Fibroblast of the aortic adventitia (primary cell): Measurements from ENCODE around the gene DVL3. TPM values are rescaled to one million over a fixed set of nuclear protein-coding genes. Genes with fewer than 3 reads are reported as not detected.

ENCODE experiments used
- DNase-seq: peaks from one replicate; pipeline ENCODE4 v3.0.0-alpha.2; 2010; ENCODE audit warnings: low read depth
- H3K4me3 ChIP-seq: 2 replicates; pipeline ENCODE4 v1.5.1; 2011; ENCODE audit warnings: low read depth, mild to moderate bottlenecking, control low read depth, low read length, moderate library complexity
- total RNA-seq: library from RNA; depleted of rRNA; stranded (reverse); fragments of >200 nt; gene quantifications from 2 replicates; pipeline ENCODE4 v1.2.3, GENCODE V29; 2012; ENCODE audit warnings: low replicate concordance
- TF ChIP-seq, protein P1 (sequence below): IDR thresholded peaks from 2 replicates; pipeline ENCODE4 v1.5.1; 2011; ENCODE audit warnings: mild to moderate bottlenecking, low read length, control low read depth, inconsistent platforms; ENCODE audit not compliant: insufficient read depth

DVL3 gene
- total RNA-seq, 1 donor, result 28.2 TPM

DNA sequence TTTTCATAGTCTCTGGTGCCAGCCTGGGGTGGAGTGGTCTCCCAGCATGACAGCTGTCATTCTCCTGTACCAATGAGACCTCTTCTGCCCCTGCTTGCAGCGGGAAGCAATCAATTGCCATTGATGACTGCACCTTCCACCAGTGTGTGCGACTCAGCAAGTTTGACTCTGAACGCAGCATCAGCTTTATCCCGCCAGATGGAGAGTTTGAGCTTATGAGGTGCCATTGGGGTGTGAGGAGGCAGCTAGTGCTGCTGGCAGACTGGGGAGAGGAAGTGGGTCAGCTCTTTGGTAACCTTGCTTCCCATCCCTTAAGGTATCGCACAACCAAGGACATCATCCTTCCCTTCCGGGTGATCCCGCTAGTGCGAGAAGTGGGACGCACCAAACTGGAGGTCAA lies 26.4 kb downstream of the DVL3 start:
- TF ChIP-seq, protein P1, sequence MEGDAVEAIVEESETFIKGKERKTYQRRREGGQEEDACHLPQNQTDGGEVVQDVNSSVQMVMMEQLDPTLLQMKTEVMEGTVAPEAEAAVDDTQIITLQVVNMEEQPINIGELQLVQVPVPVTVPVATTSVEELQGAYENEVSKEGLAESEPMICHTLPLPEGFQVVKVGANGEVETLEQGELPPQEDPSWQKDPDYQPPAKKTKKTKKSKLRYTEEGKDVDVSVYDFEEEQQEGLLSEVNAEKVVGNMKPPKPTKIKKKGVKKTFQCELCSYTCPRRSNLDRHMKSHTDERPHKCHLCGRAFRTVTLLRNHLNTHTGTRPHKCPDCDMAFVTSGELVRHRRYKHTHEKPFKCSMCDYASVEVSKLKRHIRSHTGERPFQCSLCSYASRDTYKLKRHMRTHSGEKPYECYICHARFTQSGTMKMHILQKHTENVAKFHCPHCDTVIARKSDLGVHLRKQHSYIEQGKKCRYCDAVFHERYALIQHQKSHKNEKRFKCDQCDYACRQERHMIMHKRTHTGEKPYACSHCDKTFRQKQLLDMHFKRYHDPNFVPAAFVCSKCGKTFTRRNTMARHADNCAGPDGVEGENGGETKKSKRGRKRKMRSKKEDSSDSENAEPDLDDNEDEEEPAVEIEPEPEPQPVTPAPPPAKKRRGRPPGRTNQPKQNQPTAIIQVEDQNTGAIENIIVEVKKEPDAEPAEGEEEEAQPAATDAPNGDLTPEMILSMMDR, result no peak
- DNase-seq, result no peak
- H3K4me3 ChIP-seq, result no peak overlapping the region

DNA sequence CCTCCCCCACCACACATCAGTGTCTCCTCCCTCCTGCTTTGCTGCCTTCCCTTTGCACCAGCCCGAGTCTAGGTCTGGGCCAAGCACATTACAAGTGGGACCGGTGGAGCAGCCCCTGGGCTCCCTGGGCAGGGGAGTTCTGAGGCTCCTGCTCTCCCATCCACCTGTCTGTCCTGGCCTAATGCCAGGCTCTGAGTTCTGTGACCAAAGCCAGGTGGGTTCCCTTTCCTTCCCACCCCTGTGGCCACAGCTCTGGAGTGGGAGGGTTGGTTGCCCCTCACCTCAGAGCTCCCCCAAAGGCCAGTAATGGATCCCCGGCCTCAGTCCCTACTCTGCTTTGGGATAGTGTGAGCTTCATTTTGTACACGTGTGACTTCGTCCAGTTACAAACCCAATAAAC lies 28.5 kb downstream of the DVL3 start:
- no peak overlapping the region for H3K4me3 ChIP-seq
- DNase-seq, result no peak
- TF ChIP-seq, protein P1, result no peak

DNA sequence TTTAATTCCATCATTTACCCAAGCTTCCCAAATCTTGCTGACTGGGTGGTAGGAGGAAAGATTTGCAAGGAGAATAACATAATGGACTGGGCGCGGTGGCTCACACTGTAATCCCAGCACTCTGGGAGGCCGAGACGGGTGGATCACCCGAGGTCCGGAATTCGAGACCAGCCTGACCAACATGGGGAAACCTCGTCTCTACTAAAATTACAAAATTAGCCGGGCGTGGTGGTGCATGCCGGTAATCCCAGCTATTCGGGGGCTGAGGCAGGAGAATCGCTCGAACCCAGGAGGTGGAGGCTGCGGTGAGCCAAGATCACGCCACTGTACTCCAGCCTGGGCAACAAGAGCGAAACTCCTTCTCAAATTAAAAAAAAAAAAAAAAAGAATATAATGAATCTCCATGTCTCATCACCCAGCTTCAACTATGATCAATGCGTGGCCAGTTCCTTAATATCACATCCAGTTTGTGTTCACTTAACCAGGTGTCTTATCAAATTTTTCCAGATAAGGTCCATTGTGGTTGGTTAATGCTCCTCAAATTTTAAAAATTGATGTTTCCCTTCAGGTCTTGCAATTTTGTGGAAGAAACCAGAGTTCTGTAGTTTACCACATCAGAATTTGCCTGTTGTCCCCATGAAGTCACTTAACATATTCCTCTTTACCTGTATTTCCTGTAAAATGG lies 29.5 kb downstream of the DVL3 start:
- TF ChIP-seq, protein P1, result no peak
- no peak overlapping the region for H3K4me3 ChIP-seq
- no peak for DNase-seq

DNA sequence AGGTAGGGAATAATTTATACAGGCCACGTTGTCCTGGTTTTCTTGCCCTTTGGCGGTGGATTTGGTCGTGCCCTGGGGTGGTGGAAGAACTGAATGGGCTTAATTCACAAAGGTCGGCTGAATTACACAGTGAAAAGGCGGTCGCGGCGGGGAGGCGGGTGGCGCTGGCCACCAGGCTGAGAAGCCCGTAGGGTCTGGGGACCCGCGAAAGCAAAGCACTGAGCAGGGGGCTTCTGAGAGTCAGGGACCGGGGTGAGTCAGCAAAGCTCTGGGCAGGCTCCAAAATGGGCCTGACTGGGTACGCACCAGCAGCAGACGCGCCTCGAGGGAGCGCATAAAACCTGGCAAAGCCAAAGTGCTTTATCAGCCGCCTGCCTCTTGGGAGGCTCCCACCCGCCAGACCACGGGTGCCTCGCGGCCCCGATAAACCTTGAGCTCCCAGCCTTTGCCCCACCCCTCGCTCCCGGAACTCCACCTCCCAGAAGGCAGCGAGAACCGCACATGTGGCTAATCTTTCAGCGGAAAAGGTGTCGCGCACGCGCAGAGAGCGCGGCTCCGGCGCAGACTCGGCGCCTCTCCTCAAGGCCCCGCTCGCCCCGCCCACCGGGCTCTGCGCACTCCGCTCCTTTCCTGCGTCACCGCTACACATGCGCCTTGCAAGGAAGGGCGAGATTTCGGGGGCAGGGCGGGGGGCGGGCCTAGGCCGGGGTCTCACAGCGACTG lies 30.4 kb downstream of the DVL3 start:
- DNase-seq, result peak; percentile 99
- peak overlapping the region; percentile 100 for H3K4me3 ChIP-seq
- TF ChIP-seq, protein P1, result no peak

DNA sequence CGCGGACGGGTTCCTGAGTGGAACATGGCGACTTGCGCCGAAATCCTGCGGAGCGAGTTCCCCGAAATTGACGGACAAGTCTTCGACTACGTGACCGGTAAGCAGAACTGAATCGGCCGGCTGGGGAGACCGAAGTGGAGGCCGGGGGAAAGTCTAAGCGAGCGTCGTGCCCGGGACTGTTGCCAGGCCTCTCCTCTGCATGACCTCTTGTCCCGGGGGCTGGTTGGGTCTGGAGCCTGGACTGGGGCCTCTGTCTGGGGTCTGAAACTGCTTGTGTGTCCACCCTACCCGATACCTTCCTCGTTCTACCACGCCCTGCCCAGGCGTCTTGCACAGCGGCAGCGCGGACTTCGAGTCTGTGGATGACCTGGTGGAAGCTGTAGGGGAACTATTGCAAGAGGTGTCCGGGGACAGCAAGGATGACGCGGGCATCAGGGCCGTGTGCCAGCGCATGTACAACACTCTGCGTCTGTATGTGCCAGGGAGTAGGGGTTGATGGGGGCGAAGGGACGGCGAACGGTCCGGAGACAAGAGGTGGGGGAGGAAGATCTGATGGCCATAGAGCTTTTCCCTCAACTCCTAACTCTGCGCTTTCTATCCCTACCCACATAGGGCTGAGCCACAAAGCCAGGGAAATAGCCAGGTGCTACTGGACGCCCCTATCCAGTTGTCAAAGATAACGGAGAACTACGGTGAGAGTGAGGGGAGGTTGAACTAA lies 31.2 kb downstream of the DVL3 start, which contains the start of gene ABCF3:
Gene ABCF3, plus strand, starts transcription at position 16 of the 718 bp plus-strand sequence. Its CDS starts 9 bp downstream, at position 25.
- H3K4me3 ChIP-seq, result peak within 1 kb of the TSS; percentile 100
- TF ChIP-seq, protein P1, result no peak
- peak; percentile 58 for DNase-seq

DNA sequence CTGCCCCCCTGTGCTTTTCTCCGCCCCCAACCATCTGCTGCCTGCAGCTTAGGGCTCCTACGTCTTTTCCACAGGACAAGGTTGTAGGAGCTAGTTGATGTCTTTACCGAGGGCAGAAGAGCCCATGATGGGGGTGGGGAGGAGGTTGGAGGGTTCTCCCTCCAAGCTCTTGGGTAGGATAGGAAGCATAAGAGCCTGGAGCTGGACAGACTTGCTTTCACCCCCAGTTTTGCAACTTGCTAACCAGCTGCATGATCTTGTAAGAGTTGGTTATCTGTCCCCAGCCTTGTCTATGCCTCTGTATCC lies 31.7 kb downstream of the DVL3 start:
- TF ChIP-seq, protein P1, result no peak
- H3K4me3 ChIP-seq, result peak overlapping the region; percentile 100
- no peak for DNase-seq
